ENCODE measurements around the gene RASGRP2.

RASGRP2 gene

DNA sequence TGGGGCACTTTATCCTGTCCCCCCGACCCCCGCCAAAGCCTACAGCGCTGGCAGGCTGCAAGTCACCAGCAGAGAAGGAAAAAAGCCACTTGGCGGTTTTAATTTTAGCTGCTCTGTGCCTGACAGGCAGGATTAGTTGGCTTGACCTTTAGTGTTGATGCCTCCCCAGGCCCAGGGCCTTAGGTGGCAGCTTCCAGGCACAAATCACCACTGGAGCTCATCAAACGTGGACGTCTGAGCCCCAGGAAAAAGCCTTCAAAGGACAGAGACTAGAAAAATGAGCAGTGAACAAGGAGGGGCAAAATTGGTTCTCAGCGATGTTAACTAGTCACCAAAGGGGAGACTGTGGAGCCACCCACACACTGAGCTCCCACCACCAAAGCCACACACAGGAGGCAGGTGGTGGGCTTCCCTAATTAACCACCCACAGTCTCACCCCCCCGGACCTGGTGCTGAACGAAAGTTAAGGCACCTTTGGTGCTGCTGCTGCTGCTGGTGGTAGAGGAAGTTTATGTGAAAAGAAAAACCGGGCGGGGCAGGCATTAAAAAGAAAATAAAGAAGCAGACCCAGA lies 20.2 kb upstream of the RASGRP2 start:
- no peaks in the 10 kb centered on the region for H3K27me3 Mint-ChIP-seq (ENCODE audit: low read depth)
- peaks cover 58% of the 10 kb centered on the region for H3K36me3 Mint-ChIP-seq (ENCODE audit: low read depth)
- peaks cover 63% of the 10 kb centered on the region for H3K4me1 Mint-ChIP-seq
- TF ChIP-seq, protein P1, sequence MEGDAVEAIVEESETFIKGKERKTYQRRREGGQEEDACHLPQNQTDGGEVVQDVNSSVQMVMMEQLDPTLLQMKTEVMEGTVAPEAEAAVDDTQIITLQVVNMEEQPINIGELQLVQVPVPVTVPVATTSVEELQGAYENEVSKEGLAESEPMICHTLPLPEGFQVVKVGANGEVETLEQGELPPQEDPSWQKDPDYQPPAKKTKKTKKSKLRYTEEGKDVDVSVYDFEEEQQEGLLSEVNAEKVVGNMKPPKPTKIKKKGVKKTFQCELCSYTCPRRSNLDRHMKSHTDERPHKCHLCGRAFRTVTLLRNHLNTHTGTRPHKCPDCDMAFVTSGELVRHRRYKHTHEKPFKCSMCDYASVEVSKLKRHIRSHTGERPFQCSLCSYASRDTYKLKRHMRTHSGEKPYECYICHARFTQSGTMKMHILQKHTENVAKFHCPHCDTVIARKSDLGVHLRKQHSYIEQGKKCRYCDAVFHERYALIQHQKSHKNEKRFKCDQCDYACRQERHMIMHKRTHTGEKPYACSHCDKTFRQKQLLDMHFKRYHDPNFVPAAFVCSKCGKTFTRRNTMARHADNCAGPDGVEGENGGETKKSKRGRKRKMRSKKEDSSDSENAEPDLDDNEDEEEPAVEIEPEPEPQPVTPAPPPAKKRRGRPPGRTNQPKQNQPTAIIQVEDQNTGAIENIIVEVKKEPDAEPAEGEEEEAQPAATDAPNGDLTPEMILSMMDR (IDR thresholded peaks at IDR 0.05; ENCODE audit: unreplicated experiment in 3 of 3): no peak
- H3K27ac Mint-ChIP-seq: peak overlapping the region; percentile 82 to 86 (median 83)
- no peaks in the 10 kb centered on the region for H3K9me3 Mint-ChIP-seq
- peak overlapping the region in 2 of 3 experiments; percentile 13 to 28 for H3K4me3 Mint-ChIP-seq

DNA sequence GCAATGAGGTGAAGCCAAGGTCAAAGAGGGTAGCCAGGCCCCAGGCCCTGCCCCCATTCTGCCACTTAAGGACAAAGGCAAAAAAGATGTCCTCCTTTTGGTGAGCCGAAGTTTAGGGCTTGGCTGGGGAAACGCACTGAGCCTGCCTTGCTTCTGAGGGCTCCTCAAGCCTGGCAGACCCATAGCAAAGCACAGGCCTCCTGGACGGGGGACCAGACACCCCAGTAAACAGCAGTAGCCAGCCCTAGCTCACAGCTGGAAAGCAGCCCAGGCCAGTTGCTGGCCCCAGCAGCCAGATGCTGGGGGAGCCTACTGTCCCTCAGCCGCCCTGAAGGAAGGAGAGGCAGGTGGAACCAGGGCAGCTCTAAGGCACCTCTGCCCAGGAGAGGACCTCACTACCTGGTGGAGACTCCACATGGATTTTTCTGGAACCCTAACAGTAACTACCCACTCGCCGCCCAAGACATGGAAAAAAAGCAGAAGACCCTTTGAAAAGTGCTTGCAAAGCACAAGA lies 19.6 kb upstream of the RASGRP2 start:
- Mint-ChIP-seq H3K36me3 (ENCODE audit: low read depth) (peaks cover 52% of the 10 kb centered on the region), H3K27me3 (ENCODE audit: low read depth) (no peaks in the 10 kb centered on the region), H3K27ac (peak overlapping the region; percentile 82 to 86 (median 83)), H3K4me3 (peak overlapping the region in 2 of 3 experiments; percentile 8 to 28), H3K9me3 (no peaks in the 10 kb centered on the region), H3K4me1 (peaks cover 62% of the 10 kb centered on the region)
- TF ChIP-seq, protein P1 (IDR thresholded peaks at IDR 0.05; ENCODE audit: unreplicated experiment in 3 of 3): no peak

DNA sequence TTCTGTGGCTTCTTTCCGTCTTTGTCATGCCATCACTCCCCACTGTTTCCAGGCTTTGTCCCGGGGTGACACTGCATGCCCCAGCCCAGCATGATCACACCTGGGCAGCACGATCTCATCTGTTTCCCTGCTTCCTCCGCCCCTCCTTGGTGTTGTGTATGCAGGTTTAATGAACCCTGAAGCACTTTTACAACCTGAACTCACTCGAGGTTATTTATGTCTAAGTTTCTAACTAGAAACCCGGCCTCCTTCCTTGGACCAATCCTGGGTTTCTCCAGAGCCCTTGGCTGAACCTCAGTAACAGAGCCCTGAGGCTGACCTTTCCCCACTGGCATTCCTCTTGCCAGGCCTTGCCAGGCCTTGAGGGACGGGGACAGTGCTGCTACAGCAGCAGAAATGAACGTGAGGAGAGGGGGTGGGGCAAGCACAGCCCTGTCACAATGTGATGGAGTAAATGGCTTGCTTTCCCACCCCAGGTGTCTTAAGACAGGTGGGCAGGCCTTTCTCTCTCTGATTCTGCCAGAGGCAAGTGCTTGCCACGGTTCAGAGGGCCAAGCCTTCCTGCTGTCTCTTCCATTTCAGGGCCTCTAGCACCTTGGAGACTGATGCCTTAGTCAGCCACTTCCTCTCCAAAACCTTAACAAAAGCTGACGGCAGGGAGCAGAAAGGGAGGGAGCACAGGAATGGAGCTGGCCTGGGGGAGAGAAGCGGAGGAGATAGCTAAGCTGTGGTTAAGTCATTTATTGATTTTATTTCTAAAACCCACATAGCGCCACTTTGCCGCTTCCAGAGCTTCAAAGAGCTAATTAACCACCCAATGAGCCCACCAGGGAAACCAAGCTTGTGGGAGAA lies 19.0 kb upstream of the RASGRP2 start:
- Mint-ChIP-seq H3K36me3 (ENCODE audit: low read depth) (peaks cover 45% of the 10 kb centered on the region), H3K9me3 (no peaks in the 10 kb centered on the region), H3K27me3 (ENCODE audit: low read depth) (no peaks in the 10 kb centered on the region), H3K4me1 (peaks cover 62% of the 10 kb centered on the region), H3K27ac (peak overlapping the region; percentile 59 to 86 (median 83)), H3K4me3 (peak overlapping the region; percentile 8 to 14 (median 14))
- TF ChIP-seq, protein P1 (IDR thresholded peaks at IDR 0.05; ENCODE audit: unreplicated experiment in 3 of 3): no peak

DNA sequence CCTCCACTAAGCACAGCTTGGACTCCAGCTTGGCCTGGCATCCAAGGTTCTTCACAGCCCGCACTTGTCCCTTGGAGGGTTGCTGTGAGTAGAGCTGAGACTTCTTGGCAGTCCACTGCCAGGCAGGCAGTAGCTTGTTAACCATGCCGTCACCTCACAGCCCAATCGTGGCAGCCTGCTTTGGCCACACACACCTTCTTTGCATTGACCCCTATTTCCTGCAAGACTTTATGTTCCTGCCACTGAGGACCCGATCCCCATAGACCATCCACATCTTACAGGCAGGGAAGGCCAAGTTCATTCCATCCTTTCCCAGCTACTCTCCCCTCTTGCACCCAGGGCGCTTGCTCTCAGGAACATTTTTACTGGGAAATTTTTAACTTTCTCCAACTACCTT lies 18.3 kb upstream of the RASGRP2 start:
- peak overlapping the region; percentile 59 to 86 (median 83) for H3K27ac Mint-ChIP-seq
- H3K4me3 Mint-ChIP-seq: peak overlapping the region; percentile 8 to 18 (median 14)
- peaks cover 62% of the 10 kb centered on the region for H3K4me1 Mint-ChIP-seq
- no peaks in the 10 kb centered on the region for H3K27me3 Mint-ChIP-seq (ENCODE audit: low read depth)
- peaks cover 39% of the 10 kb centered on the region for H3K36me3 Mint-ChIP-seq (ENCODE audit: low read depth)
- H3K9me3 Mint-ChIP-seq: no peaks in the 10 kb centered on the region
- TF ChIP-seq, protein P1 (IDR thresholded peaks at IDR 0.05; ENCODE audit: unreplicated experiment in 3 of 3): no peak

DNA sequence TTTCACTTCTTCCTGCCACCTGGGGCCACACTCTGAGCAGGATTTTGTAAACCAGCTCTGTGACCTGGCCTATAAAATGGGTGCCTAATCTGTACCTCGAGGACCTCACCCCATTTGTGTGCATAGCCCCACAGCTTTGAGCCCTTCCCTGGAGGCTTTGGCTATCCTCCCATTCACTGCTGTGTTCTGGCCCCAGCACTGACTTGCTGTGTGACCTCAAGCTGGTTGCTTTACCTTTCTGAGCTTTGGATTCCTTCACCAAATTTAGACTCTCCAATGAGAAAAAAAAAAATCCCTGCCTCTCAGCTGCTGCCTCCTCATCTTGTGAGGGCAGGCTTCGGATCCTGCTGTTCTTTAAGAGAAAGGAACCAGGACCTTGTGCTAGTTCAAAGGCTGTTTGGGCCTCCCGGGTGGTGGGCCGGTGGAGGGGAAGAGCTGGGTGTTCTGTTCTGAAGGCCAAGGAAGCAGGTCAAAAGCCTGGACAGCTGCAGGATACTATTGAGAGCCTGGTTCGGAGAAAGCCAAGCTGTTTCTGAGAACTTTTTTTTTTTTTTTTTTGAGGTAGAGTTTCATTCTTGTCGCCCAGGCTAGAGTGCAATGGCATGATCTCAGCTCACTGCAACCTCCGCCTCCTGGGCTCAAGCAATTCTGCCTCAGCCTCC lies 16.9 kb upstream of the RASGRP2 start:
- Mint-ChIP-seq H3K27me3 (ENCODE audit: low read depth) (no peaks in the 10 kb centered on the region), H3K4me3 (peak overlapping the region in 2 of 3 experiments; percentile 15 to 49), H3K27ac (peak overlapping the region; percentile 80 to 85 (median 83)), H3K4me1 (peaks cover 62% of the 10 kb centered on the region), H3K9me3 (no peaks in the 10 kb centered on the region), H3K36me3 (ENCODE audit: low read depth) (peaks cover 31% of the 10 kb centered on the region)
- TF ChIP-seq, protein P1 (IDR thresholded peaks at IDR 0.05; ENCODE audit: unreplicated experiment in 3 of 3): no peak
